ENCODE data around the gene NEK8.
A peak's percentile ranks its signal among the peaks of the same experiment; 100 is the strongest.

The NEK8 gene

GRCh38 chr17:28744104-28744971 is 15.8 kb downstream of the NEK8 start:
- Histone ChIP-seq H3K4me3 (ENCODE audit: low read depth in 1 of 5, low read length in 5 of 5) (peak overlapping the region; percentile 65 to 71 (median 70)), H3K9ac (ENCODE audit: low read length in 5 of 5) (peak overlapping the region; percentile 16 to 74 (median 68)), H3K9me3 (ENCODE audit: control insufficient read depth in 5 of 5, low read length in 5 of 5) (no peaks in the 10 kb centered on the region), H3K4me1 (ENCODE audit: control insufficient read depth in 5 of 5, insufficient read depth in 5 of 5, low read length in 5 of 5) (peaks cover 0 to 54% (median 43%) of the 10 kb centered on the region in 5 donors), H3K27ac (ENCODE audit: low read depth, low read length) (peak overlapping the region; percentile 46), H3K36me3 (ENCODE audit: control insufficient read depth in 5 of 5, insufficient read depth in 5 of 5, low read length in 5 of 5) (peaks cover 0 to 20% (median 18%) of the 10 kb centered on the region in 5 donors), H3K27me3 (ENCODE audit: control insufficient read depth in 5 of 5, insufficient read depth in 4 of 5, low read length in 5 of 5) (no peaks in the 10 kb centered on the region)

GRCh38 chr17:28744972-28745785 is 16.6 kb downstream of the NEK8 start:
- H3K9me3 ChIP-seq (ENCODE audit: control insufficient read depth in 5 of 5, low read length in 5 of 5) = no peaks in the 10 kb centered on the region
- H3K27ac ChIP-seq (ENCODE audit: low read depth, low read length) = peak overlapping the region; percentile 46
- H3K4me1 ChIP-seq (ENCODE audit: control insufficient read depth in 5 of 5, insufficient read depth in 5 of 5, low read length in 5 of 5) = peaks cover 0 to 54% (median 44%) of the 10 kb centered on the region in 5 donors
- peak overlapping the region; percentile 58 to 71 (median 70) for H3K4me3 ChIP-seq (ENCODE audit: low read depth in 1 of 5, low read length in 5 of 5)
- no peaks in the 10 kb centered on the region for H3K27me3 ChIP-seq (ENCODE audit: control insufficient read depth in 5 of 5, insufficient read depth in 4 of 5, low read length in 5 of 5)
- H3K36me3 ChIP-seq (ENCODE audit: control insufficient read depth in 5 of 5, insufficient read depth in 5 of 5, low read length in 5 of 5) = peaks cover 0 to 20% (median 19%) of the 10 kb centered on the region in 5 donors
- peak overlapping the region; percentile 16 to 74 (median 68) for H3K9ac ChIP-seq (ENCODE audit: low read length in 5 of 5)

- peaks cover 0 to 49% (median 44%) of the 10 kb centered on the region in 5 donors for H3K4me1 ChIP-seq (ENCODE audit: control insufficient read depth in 5 of 5, insufficient read depth in 5 of 5, low read length in 5 of 5)
- peak overlapping the region in 2 of 5 donors; percentile 26 to 70 for H3K4me3 ChIP-seq (ENCODE audit: low read depth in 1 of 5, low read length in 5 of 5)
- H3K27me3 ChIP-seq (ENCODE audit: control insufficient read depth in 5 of 5, insufficient read depth in 4 of 5, low read length in 5 of 5) = no peaks in the 10 kb centered on the region
- H3K36me3 ChIP-seq (ENCODE audit: control insufficient read depth in 5 of 5, insufficient read depth in 5 of 5, low read length in 5 of 5) = peaks cover 0 to 20% (median 19%) of the 10 kb centered on the region in 5 donors
- peak overlapping the region; percentile 46 for H3K27ac ChIP-seq (ENCODE audit: low read depth, low read length)
- H3K9me3 ChIP-seq (ENCODE audit: control insufficient read depth in 5 of 5, low read length in 5 of 5) = no peaks in the 10 kb centered on the region
- H3K9ac ChIP-seq (ENCODE audit: low read length in 5 of 5) = peak overlapping the region in 1 of 5 donors; percentile 74
Observed at GRCh38 chr17:28745786-28746411, 17.3 kb downstream of the NEK8 start.

- H3K36me3 ChIP-seq (ENCODE audit: control insufficient read depth in 5 of 5, insufficient read depth in 5 of 5, low read length in 5 of 5) = peaks cover 0 to 20% (median 19%) of the 10 kb centered on the region in 5 donors
- no peak overlapping the region for H3K9ac ChIP-seq (ENCODE audit: low read length in 5 of 5)
- no peaks in the 10 kb centered on the region for H3K27me3 ChIP-seq (ENCODE audit: control insufficient read depth in 5 of 5, insufficient read depth in 4 of 5, low read length in 5 of 5)
- no peak overlapping the region for H3K27ac ChIP-seq (ENCODE audit: low read depth, low read length)
- peaks cover 0 to 44% (median 42%) of the 10 kb centered on the region in 5 donors for H3K4me1 ChIP-seq (ENCODE audit: control insufficient read depth in 5 of 5, insufficient read depth in 5 of 5, low read length in 5 of 5)
- no peaks in the 10 kb centered on the region for H3K9me3 ChIP-seq (ENCODE audit: control insufficient read depth in 5 of 5, low read length in 5 of 5)
- no peak overlapping the region for H3K4me3 ChIP-seq (ENCODE audit: low read depth in 1 of 5, low read length in 5 of 5)
Observed at GRCh38 chr17:28746611-28747050, 18.0 kb downstream of the NEK8 start.

- H3K36me3 ChIP-seq (ENCODE audit: control insufficient read depth in 5 of 5, insufficient read depth in 5 of 5, low read length in 5 of 5) = peaks cover 0 to 20% (median 19%) of the 10 kb centered on the region in 5 donors
- no peaks in the 10 kb centered on the region for H3K27me3 ChIP-seq (ENCODE audit: control insufficient read depth in 5 of 5, insufficient read depth in 4 of 5, low read length in 5 of 5)
- no peak overlapping the region for H3K27ac ChIP-seq (ENCODE audit: low read depth, low read length)
- no peak overlapping the region for H3K4me3 ChIP-seq (ENCODE audit: low read depth in 1 of 5, low read length in 5 of 5)
- H3K9ac ChIP-seq (ENCODE audit: low read length in 5 of 5) = no peak overlapping the region
- H3K4me1 ChIP-seq (ENCODE audit: control insufficient read depth in 5 of 5, insufficient read depth in 5 of 5, low read length in 5 of 5) = peaks cover 0 to 43% (median 37%) of the 10 kb centered on the region in 5 donors
- H3K9me3 ChIP-seq (ENCODE audit: control insufficient read depth in 5 of 5, low read length in 5 of 5) = no peaks in the 10 kb centered on the region
Observed at GRCh38 chr17:28747051-28747691, 18.6 kb downstream of the NEK8 start.

GRCh38 chr17:28747801-28748750 is 19.5 kb downstream of the NEK8 start:
- Histone ChIP-seq H3K4me3 (ENCODE audit: low read depth in 1 of 5, low read length in 5 of 5) (no peak overlapping the region), H3K9ac (ENCODE audit: low read length in 5 of 5) (no peak overlapping the region), H3K36me3 (ENCODE audit: control insufficient read depth in 5 of 5, insufficient read depth in 5 of 5, low read length in 5 of 5) (peaks cover 0 to 20% (median 19%) of the 10 kb centered on the region in 5 donors), H3K4me1 (ENCODE audit: control insufficient read depth in 5 of 5, insufficient read depth in 5 of 5, low read length in 5 of 5) (peaks cover 0 to 40% (median 33%) of the 10 kb centered on the region in 5 donors), H3K27me3 (ENCODE audit: control insufficient read depth in 5 of 5, insufficient read depth in 4 of 5, low read length in 5 of 5) (no peaks in the 10 kb centered on the region), H3K27ac (ENCODE audit: low read depth, low read length) (no peak overlapping the region), H3K9me3 (ENCODE audit: control insufficient read depth in 5 of 5, low read length in 5 of 5) (no peaks in the 10 kb centered on the region)

- peaks cover 0 to 20% (median 19%) of the 10 kb centered on the region in 5 donors for H3K36me3 ChIP-seq (ENCODE audit: control insufficient read depth in 5 of 5, insufficient read depth in 5 of 5, low read length in 5 of 5)
- H3K4me1 ChIP-seq (ENCODE audit: control insufficient read depth in 5 of 5, insufficient read depth in 5 of 5, low read length in 5 of 5) = peaks cover 0 to 35% (median 29%) of the 10 kb centered on the region in 5 donors
- no peak overlapping the region for H3K27ac ChIP-seq (ENCODE audit: low read depth, low read length)
- H3K27me3 ChIP-seq (ENCODE audit: control insufficient read depth in 5 of 5, insufficient read depth in 4 of 5, low read length in 5 of 5) = no peaks in the 10 kb centered on the region
- H3K4me3 ChIP-seq (ENCODE audit: low read depth in 1 of 5, low read length in 5 of 5) = no peak overlapping the region
- no peak overlapping the region for H3K9ac ChIP-seq (ENCODE audit: low read length in 5 of 5)
- H3K9me3 ChIP-seq (ENCODE audit: control insufficient read depth in 5 of 5, low read length in 5 of 5) = no peaks in the 10 kb centered on the region
Observed at GRCh38 chr17:28748852-28749515, 20.4 kb downstream of the NEK8 start.

GRCh38 chr17:28749516-28750177 is 21.1 kb downstream of the NEK8 start:
- H3K9ac ChIP-seq (ENCODE audit: low read length in 5 of 5) = no peak overlapping the region
- no peaks in the 10 kb centered on the region for H3K27me3 ChIP-seq (ENCODE audit: control insufficient read depth in 5 of 5, insufficient read depth in 4 of 5, low read length in 5 of 5)
- H3K9me3 ChIP-seq (ENCODE audit: control insufficient read depth in 5 of 5, low read length in 5 of 5) = no peaks in the 10 kb centered on the region
- H3K36me3 ChIP-seq (ENCODE audit: control insufficient read depth in 5 of 5, insufficient read depth in 5 of 5, low read length in 5 of 5) = peaks cover 0 to 20% (median 19%) of the 10 kb centered on the region in 5 donors
- H3K4me1 ChIP-seq (ENCODE audit: control insufficient read depth in 5 of 5, insufficient read depth in 5 of 5, low read length in 5 of 5) = peaks cover 0 to 31% (median 24%) of the 10 kb centered on the region in 5 donors
- H3K4me3 ChIP-seq (ENCODE audit: low read depth in 1 of 5, low read length in 5 of 5) = no peak overlapping the region
- H3K27ac ChIP-seq (ENCODE audit: low read depth, low read length) = no peak overlapping the region

Measured in subcutaneous abdominal adipose tissue (tissue), 5 donors.